ENCODE measurements around the gene HSDL2.

GRCh38 chr9:112420208-112420607 lies 40.3 kb downstream of the HSDL2 start:
- no peak for TF ChIP-seq EZH2phosphoT487 (IDR thresholded peaks at IDR 0.05; ENCODE audit: insufficient read depth, low read depth)
- TF ChIP-seq EZH2 (IDR thresholded peaks at IDR 0.05; ENCODE audit: insufficient read depth, poor library complexity, severe bottlenecking) = no peak

Data from GM23248 (cell line).